OCI-LY3 (cell line): ENCODE results near the gene VAV2.

Experiments
- H2AFZ ChIP-seq: fragments of 200-600, 300-600 bp; shearing (Covaris generic); 2 replicates; pipeline ENCODE4 v1.6.0; 2014; ENCODE audit warnings: antibody characterized with exemption, low read depth, low read length
- H3K27ac ChIP-seq: fragments of 200-600, 300-600 bp; sonication (generic); 2 replicates; pipeline ENCODE4 v1.5.1; 2014; ENCODE audit warnings: mild to moderate bottlenecking, low read length, moderate library complexity, mixed read lengths
- H3K27me3 ChIP-seq: fragments of 200-600, 300-600 bp; sonication (generic); 2 replicates; pipeline ENCODE4 v1.6.1; 2014; ENCODE audit warnings: low read depth, low read length, mixed read lengths
- H3K36me3 ChIP-seq: fragments of 200-600, 300-600 bp; sonication (generic); replicated peaks from 2 replicates; pipeline ENCODE3; 2014; ENCODE audit warnings: low read depth, low read length, mixed read lengths
- H3K4me1 ChIP-seq: fragments of 300-600, 200-600 bp; sonication (generic); 2 replicates; pipeline ENCODE4 v1.6.1; 2014; ENCODE audit warnings: low read length, mixed read lengths
- H3K4me2 ChIP-seq: fragments of 200-600, 300-600 bp; sonication (generic); 2 replicates; pipeline ENCODE4 v1.6.1; 2014; ENCODE audit warnings: low read length, mixed read lengths
- H3K4me3 ChIP-seq: fragments of 300-600, 200-600 bp; sonication (generic); 2 replicates; pipeline ENCODE4 v1.5.1; 2014; ENCODE audit warnings: antibody characterized with exemption, mild to moderate bottlenecking, low read length, moderate library complexity
- H3K79me2 ChIP-seq: fragments of 300-600, 200-600 bp; shearing (Covaris generic); 2 replicates; pipeline ENCODE4 v1.6.1; 2014; ENCODE audit warnings: mild to moderate bottlenecking, low read length, mixed read lengths
- H3K9ac ChIP-seq: fragments of 300-600, 200-600 bp; shearing (Covaris generic); 2 replicates; pipeline ENCODE4 v1.6.0; 2014; ENCODE audit warnings: mild to moderate bottlenecking, low read length, moderate library complexity
- H3K9me3 ChIP-seq: fragments of 200-600, 300-600 bp; shearing (Covaris generic); 2 replicates; pipeline ENCODE4 v1.6.1; 2014; ENCODE audit warnings: low read length, mixed read lengths; ENCODE audit not compliant: insufficient read depth
- H4K20me1 ChIP-seq: fragments of 200-600, 300-600 bp; sonication (generic); 2 replicates; pipeline ENCODE4 v1.6.1; 2016; ENCODE audit warnings: low read length, mixed read lengths; ENCODE audit not compliant: insufficient read depth
- EZH2phosphoT487 ChIP-seq: fragments of 200-600 bp; shearing (Covaris generic); IDR thresholded peaks from 2 replicates; pipeline ENCODE4 v1.6.1; 2018; ENCODE audit warnings: antibody characterized with exemption, mixed run types, low read depth
- TF ChIP-seq, protein P1 (sequence below): fragments of 200-600, 300-600 bp; sonication (generic); IDR thresholded peaks from 2 replicates; pipeline ENCODE4 v1.5.1; 2014; ENCODE audit warnings: antibody characterized with exemption, low read length, low read depth

The VAV2 gene

DNA sequence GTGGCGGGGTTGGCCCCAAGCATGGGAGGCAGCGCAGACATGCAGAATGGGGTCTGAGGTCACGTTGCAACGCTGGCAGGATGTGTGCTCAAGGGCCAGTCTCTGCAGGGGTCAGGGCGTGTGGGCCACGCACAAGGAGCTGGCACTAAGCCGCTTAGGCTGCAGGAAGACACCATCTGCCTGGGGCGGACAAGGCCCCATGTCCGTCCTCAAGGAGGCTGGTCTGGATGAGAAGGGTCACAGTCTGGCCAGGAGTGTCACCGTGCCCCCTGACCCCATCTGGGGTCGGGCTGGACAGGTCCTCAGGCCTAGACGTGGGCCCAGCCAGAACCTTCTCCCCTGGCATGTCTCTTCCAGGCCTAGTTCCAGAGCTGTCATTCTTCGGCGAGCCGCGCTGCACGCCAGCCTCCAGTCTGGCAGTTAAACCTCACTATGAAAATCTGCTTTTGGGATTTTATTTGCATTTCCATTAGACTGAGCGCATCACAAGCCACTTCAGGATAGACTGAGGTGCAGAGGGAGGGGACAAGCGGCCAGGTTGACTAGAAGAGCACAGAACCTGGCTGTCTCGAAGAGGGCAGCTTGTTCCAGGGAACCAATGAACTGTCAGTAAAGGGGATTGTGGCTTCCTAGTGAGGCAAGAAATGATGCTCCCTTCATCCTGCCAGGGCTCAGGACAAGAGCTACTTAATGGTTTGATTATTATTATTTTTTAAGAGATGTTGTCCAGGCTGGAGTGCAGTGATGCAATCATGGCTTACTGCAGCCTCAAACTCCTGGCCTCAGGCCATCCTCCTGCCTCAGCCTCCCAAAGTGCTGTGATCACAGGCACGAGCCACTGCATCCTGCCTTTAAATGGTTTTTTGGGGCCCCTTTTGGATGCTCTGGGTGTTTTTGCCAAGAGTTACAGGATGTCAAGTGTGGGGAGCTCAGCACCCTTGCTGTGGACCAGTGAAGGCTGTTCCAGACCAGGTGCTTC is 37.4 kb upstream of the VAV2 start:
- Histone ChIP-seq H3K36me3 (peaks cover 13% of the 10 kb centered on the region), H3K9ac (no peak overlapping the region), H3K4me1 (peaks cover 6% of the 10 kb centered on the region), H3K79me2 (no peaks in the 10 kb centered on the region), H4K20me1 (0 out of 2 replicates have a peak, but pooled peaks cover 2% of the 10 kb centered on the region), H3K4me3 (no peak overlapping the region), H3K27ac (no peak overlapping the region), H3K9me3 (no peaks in the 10 kb centered on the region), H2AFZ (no peak overlapping the region), H3K4me2 (no peak overlapping the region), H3K27me3 (no peaks in the 10 kb centered on the region)
- no peak for TF ChIP-seq EZH2phosphoT487
- TF ChIP-seq, protein P1, sequence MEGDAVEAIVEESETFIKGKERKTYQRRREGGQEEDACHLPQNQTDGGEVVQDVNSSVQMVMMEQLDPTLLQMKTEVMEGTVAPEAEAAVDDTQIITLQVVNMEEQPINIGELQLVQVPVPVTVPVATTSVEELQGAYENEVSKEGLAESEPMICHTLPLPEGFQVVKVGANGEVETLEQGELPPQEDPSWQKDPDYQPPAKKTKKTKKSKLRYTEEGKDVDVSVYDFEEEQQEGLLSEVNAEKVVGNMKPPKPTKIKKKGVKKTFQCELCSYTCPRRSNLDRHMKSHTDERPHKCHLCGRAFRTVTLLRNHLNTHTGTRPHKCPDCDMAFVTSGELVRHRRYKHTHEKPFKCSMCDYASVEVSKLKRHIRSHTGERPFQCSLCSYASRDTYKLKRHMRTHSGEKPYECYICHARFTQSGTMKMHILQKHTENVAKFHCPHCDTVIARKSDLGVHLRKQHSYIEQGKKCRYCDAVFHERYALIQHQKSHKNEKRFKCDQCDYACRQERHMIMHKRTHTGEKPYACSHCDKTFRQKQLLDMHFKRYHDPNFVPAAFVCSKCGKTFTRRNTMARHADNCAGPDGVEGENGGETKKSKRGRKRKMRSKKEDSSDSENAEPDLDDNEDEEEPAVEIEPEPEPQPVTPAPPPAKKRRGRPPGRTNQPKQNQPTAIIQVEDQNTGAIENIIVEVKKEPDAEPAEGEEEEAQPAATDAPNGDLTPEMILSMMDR, result no peak

DNA sequence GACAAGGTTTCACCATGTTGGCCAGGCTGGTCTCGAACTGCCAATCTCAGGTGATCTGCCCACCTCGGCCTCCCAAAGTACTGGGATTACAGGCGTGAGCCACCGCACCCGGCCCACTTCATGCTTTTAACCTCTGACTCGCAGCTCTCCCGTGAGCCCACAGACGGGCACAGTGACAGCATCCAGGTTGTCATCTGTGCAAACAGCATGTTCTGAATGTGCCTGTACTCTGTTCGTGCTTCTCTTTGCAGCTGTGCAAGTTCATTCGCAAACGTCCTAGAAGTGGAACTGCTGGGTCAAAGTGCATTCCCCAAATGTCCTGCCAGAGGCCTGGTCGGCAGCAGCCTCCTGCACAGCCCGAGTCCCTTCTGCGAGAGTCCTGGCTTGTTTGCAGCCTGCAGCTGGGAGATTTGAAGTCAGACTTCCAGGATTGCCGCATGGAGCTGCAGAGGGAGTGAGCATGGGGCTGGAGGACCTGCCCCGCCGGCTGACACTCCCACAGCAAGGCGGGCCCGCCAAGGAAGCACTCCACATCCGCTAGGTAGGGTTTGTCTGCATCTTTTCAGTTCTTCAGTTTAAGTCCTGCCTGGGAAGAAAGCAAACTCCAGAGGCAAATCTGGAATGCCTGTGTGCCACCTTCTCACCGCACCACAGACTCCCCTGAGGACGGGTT is 36.6 kb upstream of the VAV2 start:
- H2AFZ ChIP-seq, result no peak overlapping the region
- TF ChIP-seq EZH2phosphoT487, result no peak
- TF ChIP-seq, protein P1, result no peak
- no peaks in the 10 kb centered on the region for H3K9me3 ChIP-seq
- H3K27ac ChIP-seq, result no peak overlapping the region
- H3K4me1 ChIP-seq, result peaks cover 6% of the 10 kb centered on the region
- H3K36me3 ChIP-seq, result peaks cover 8% of the 10 kb centered on the region
- H3K79me2 ChIP-seq, result no peaks in the 10 kb centered on the region
- H3K4me2 ChIP-seq, result no peak overlapping the region
- H3K9ac ChIP-seq, result no peak overlapping the region
- H4K20me1 ChIP-seq, result 0 out of 2 replicates have a peak, but pooled peaks cover 2% of the 10 kb centered on the region
- no peak overlapping the region for H3K4me3 ChIP-seq
- H3K27me3 ChIP-seq, result no peaks in the 10 kb centered on the region

DNA sequence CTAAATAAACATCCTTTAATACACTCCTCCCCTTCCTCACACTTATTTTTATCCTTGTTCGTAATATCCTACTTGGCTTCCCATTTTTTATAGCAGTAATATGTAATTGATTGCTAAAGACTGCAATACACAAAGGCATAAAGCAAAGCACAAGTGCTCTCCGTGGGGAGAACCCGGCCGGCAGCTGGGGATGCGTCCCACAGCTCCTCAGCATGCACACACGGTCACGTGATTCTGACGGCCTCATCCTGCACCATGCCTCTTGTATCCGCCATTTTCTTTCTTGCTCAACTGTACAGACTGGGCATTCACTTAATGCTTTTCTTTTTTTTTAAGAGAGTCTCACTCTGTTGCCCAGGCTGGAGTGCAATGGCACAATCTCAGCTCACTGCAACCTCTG is 36.0 kb upstream of the VAV2 start:
- Histone ChIP-seq H3K4me1 (peaks cover 6% of the 10 kb centered on the region), H3K36me3 (peaks cover 3% of the 10 kb centered on the region), H3K4me2 (no peak overlapping the region), H3K27me3 (no peaks in the 10 kb centered on the region), H3K4me3 (no peak overlapping the region), H2AFZ (no peak overlapping the region), H3K27ac (no peak overlapping the region), H3K9ac (no peak overlapping the region), H4K20me1 (0 out of 2 replicates have a peak, but pooled peaks cover 2% of the 10 kb centered on the region), H3K9me3 (no peaks in the 10 kb centered on the region), H3K79me2 (no peaks in the 10 kb centered on the region)
- TF ChIP-seq, protein P1, result no peak
- TF ChIP-seq EZH2phosphoT487, result no peak

DNA sequence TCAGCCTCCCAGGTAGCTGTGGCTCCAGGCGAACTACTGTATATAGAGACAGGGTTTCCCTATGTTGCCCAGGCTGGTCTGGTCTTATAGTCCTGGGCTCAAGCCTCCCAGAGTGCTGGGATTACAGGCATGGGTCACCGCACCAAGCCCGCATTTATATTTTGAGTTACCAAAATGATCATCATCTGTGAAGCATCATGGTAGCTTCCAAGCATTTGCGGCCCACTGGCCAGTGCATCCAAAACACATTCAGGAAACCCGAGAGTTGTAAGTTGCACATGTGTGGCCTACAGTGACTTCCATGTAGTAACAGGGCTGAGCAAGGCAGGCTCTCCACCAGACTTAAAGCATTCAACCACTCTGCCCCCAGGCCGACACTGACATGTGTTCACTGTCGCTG is 35.4 kb upstream of the VAV2 start:
- H3K27me3 ChIP-seq, result no peaks in the 10 kb centered on the region
- H3K36me3 ChIP-seq, result no peaks in the 10 kb centered on the region
- H3K9ac ChIP-seq, result no peak overlapping the region
- H3K79me2 ChIP-seq, result no peaks in the 10 kb centered on the region
- H3K9me3 ChIP-seq, result no peaks in the 10 kb centered on the region
- no peak overlapping the region for H3K4me3 ChIP-seq
- peaks cover 6% of the 10 kb centered on the region for H3K4me1 ChIP-seq
- H3K27ac ChIP-seq, result no peak overlapping the region
- no peak overlapping the region for H2AFZ ChIP-seq
- TF ChIP-seq EZH2phosphoT487, result no peak
- TF ChIP-seq, protein P1, result no peak
- 0 out of 2 replicates have a peak, but pooled peaks cover 2% of the 10 kb centered on the region for H4K20me1 ChIP-seq
- H3K4me2 ChIP-seq, result no peak overlapping the region
